CD8-positive, alpha-beta memory T cell (primary cell): Measurements from ENCODE around the gene CRMP1. TPM values are rescaled to one million over a fixed set of nuclear protein-coding genes. Genes with fewer than 3 reads are reported as not detected.
A peak's percentile ranks its signal among the peaks of the same experiment; 100 is the strongest.
"Not testable (repeated sequence)": the region's sequence is repeated elsewhere in the genome, so short reads cannot be mapped to it uniquely, and the experiment has no call there.

ENCODE experiments used
- CTCF ChIA-PET: fragments of 350-600 bp; sonication (Branson Sonifier 250); formaldehyde crosslinking; loops from one replicate; lab custom pipeline; 2021; ENCODE audit warnings: antibody characterized with exemption; lab: Charles Lee
- POLR2A ChIA-PET: fragments of 350-600 bp; sonication (Branson Sonifier 250); formaldehyde crosslinking; loops from one replicate; lab custom pipeline; 2021; ENCODE audit warnings: antibody characterized with exemption; lab: Charles Lee
- DNase-seq, 5 donors: peaks; one replicate each; pipeline versions ENCODE4 v3.0.0 to v3.0.0-alpha.2; 2020 to 2022; ENCODE audit warnings: mixed read lengths in 1 of 5
- H3K27ac ChIP-seq: one replicate; pipeline ENCODE4 v1.7.0; 2013; ENCODE audit warnings: low read depth, mild to moderate bottlenecking, low read length, moderate library complexity
- H3K27me3 ChIP-seq: 2 replicates; pipeline ENCODE4 v1.7.0; 2013; ENCODE audit warnings: low read length, mild to moderate bottlenecking; ENCODE audit not compliant: insufficient read depth, poor library complexity, severe bottlenecking
- H3K36me3 ChIP-seq: 2 replicates; pipeline ENCODE4 v1.7.0; 2013; ENCODE audit warnings: mild to moderate bottlenecking, low read length, moderate library complexity; ENCODE audit not compliant: insufficient read depth
- H3K4me1 ChIP-seq: 2 replicates; pipeline ENCODE4 v1.7.0; 2013; ENCODE audit warnings: mild to moderate bottlenecking, low read length, moderate library complexity; ENCODE audit not compliant: insufficient read depth
- H3K4me3 ChIP-seq: 2 replicates; pipeline ENCODE4 v1.7.0; 2013; ENCODE audit warnings: mild to moderate bottlenecking, low read length
- H3K9me3 ChIP-seq: 2 replicates; pipeline ENCODE4 v1.7.0; 2013; ENCODE audit warnings: mild to moderate bottlenecking, low read length
- H3K27ac Mint-ChIP-seq, 8 donors: one replicate each; pipeline ENCODE4 v1.8.0; 2020 to 2021; ENCODE audit warnings: mixed read lengths in 8 of 8, mild to moderate bottlenecking in 6 of 8, inconsistent platforms in 3 of 8, moderate library complexity in 3 of 8
- H3K27me3 Mint-ChIP-seq, 2 donors: one replicate each; pipeline ENCODE4 v1.8.0; 2020 to 2021; ENCODE audit warnings: mixed read lengths in 2 of 2, mild to moderate bottlenecking in 1 of 2, moderate library complexity in 1 of 2
- H3K36me3 Mint-ChIP-seq, 3 donors: one replicate each; pipeline ENCODE4 v1.8.0; 2020 to 2021; ENCODE audit warnings: mixed read lengths in 3 of 3, inconsistent platforms in 1 of 3, mild to moderate bottlenecking in 1 of 3
- H3K4me1 Mint-ChIP-seq, 3 donors: one replicate each; pipeline ENCODE4 v1.8.0; 2020 to 2021; ENCODE audit warnings: mixed read lengths in 3 of 3, inconsistent platforms in 1 of 3, mild to moderate bottlenecking in 1 of 3
- H3K4me3 Mint-ChIP-seq, 7 donors: one replicate each; pipeline ENCODE4 v1.8.0; 2020 to 2021; ENCODE audit warnings: mixed read lengths in 7 of 7, mild to moderate bottlenecking in 6 of 7, moderate library complexity in 4 of 7, inconsistent platforms in 2 of 7
- H3K9me3 Mint-ChIP-seq, 5 donors: one replicate each; pipeline ENCODE4 v1.8.0; 2020 to 2022; ENCODE audit warnings: mixed read lengths in 5 of 5, mild to moderate bottlenecking in 3 of 5, moderate library complexity in 2 of 5, inconsistent platforms in 1 of 5
- polyA plus RNA-seq: library from polyadenylated mRNA; unstranded; fragments of 300-500 nt; fragmentation: Illumina TruSeq; gene quantifications from one replicate; pipeline ENCODE4 v1.2.3, GENCODE V29; 2021
- total RNA-seq, 2 experiments: library from RNA; stranded (reverse); gene quantifications; one replicate each; pipeline ENCODE4 v1.2.3, GENCODE V29; 2021

CRMP1 gene
- total and polyA plus RNA-seq, 3 experiments from 2014 or later: 0.10 TPM; not detected in 2

- ChIA-PET CTCF (no interaction called here), POLR2A (no interaction called here)
- Histone ChIP-seq H3K27ac (no peak overlapping the region), H3K4me3 (no peak overlapping the region), H3K4me1 (no peaks in the 10 kb centered on the region), H3K36me3 (no peaks in the 10 kb centered on the region), H3K9me3 (no peaks in the 10 kb centered on the region), H3K27me3 (no peaks in the 10 kb centered on the region)
- peaks cover 4 to 5% of the 10 kb centered on the region in 2 donors for H3K27me3 Mint-ChIP-seq
- no peak overlapping the region for H3K27ac Mint-ChIP-seq
- no peak for DNase-seq
- peaks cover 0 to 4% (median 0%) of the 10 kb centered on the region in 5 donors for H3K9me3 Mint-ChIP-seq
- no peak overlapping the region for H3K4me3 Mint-ChIP-seq
- no peaks in the 10 kb centered on the region for H3K36me3 Mint-ChIP-seq
- no peaks in the 10 kb centered on the region for H3K4me1 Mint-ChIP-seq
Measured at GRCh38 chr4:5814421-5814820, 78.5 kb downstream of the CRMP1 start.

GRCh38 chr4:5813882-5814255 is 79.0 kb downstream of the CRMP1 start:
- POLR2A ChIA-PET: no interaction called here
- no peaks in the 10 kb centered on the region for H3K9me3 ChIP-seq
- Mint-ChIP-seq H3K27me3 (peaks cover 4 to 5% of the 10 kb centered on the region in 2 donors), H3K4me3 (no peak overlapping the region), H3K36me3 (no peaks in the 10 kb centered on the region), H3K27ac (no peak overlapping the region), H3K4me1 (no peaks in the 10 kb centered on the region), H3K9me3 (peaks cover 0 to 4% (median 0%) of the 10 kb centered on the region in 5 donors)
- H3K36me3 ChIP-seq: no peaks in the 10 kb centered on the region
- DNase-seq: no peak
- H3K27ac ChIP-seq: no peak overlapping the region
- CTCF ChIA-PET: no interaction called here
- H3K4me1 ChIP-seq: no peaks in the 10 kb centered on the region
- no peak overlapping the region for H3K4me3 ChIP-seq
- H3K27me3 ChIP-seq: no peaks in the 10 kb centered on the region

GRCh38 chr4:5812506-5813229 is 80.2 kb downstream of the CRMP1 start:
- Histone ChIP-seq H3K27me3 (no peaks in the 10 kb centered on the region), H3K4me3 (no peak overlapping the region), H3K4me1 (no peaks in the 10 kb centered on the region), H3K9me3 (no peaks in the 10 kb centered on the region), H3K27ac (no peak overlapping the region), H3K36me3 (no peaks in the 10 kb centered on the region)
- peaks cover 4 to 5% of the 10 kb centered on the region in 2 donors for H3K27me3 Mint-ChIP-seq
- H3K4me3 Mint-ChIP-seq: no peak overlapping the region
- ChIA-PET POLR2A (no interaction called here), CTCF (interaction anchor here (1.3 kb wide), 1 partner anchor 14 kb away, joined by 3 read pairs; no protein-coding TSS in a partner anchor)
- no peak for DNase-seq
- H3K9me3 Mint-ChIP-seq: peaks cover 0 to 4% (median 0%) of the 10 kb centered on the region in 5 donors
- H3K36me3 Mint-ChIP-seq: no peaks in the 10 kb centered on the region
- H3K27ac Mint-ChIP-seq: no peak overlapping the region
- no peaks in the 10 kb centered on the region for H3K4me1 Mint-ChIP-seq

GRCh38 chr4:5812057-5812456 is 80.8 kb downstream of the CRMP1 start:
- H3K27me3 Mint-ChIP-seq, DNase-seq, H3K27me3 ChIP-seq, H3K9me3 Mint-ChIP-seq, H3K27ac ChIP-seq, POLR2A ChIA-PET, H3K36me3 ChIP-seq, H3K4me1 Mint-ChIP-seq, H3K4me3 Mint-ChIP-seq, H3K36me3 Mint-ChIP-seq, H3K4me1 ChIP-seq, H3K4me3 ChIP-seq, H3K9me3 ChIP-seq: not testable (repeated sequence)
- CTCF ChIA-PET: interaction anchor here (1.3 kb wide), 1 partner anchor 14 kb away, joined by 3 read pairs; no protein-coding TSS in a partner anchor
- peak overlapping the region in 1 of 8 donors; percentile 74 for H3K27ac Mint-ChIP-seq

DNA sequence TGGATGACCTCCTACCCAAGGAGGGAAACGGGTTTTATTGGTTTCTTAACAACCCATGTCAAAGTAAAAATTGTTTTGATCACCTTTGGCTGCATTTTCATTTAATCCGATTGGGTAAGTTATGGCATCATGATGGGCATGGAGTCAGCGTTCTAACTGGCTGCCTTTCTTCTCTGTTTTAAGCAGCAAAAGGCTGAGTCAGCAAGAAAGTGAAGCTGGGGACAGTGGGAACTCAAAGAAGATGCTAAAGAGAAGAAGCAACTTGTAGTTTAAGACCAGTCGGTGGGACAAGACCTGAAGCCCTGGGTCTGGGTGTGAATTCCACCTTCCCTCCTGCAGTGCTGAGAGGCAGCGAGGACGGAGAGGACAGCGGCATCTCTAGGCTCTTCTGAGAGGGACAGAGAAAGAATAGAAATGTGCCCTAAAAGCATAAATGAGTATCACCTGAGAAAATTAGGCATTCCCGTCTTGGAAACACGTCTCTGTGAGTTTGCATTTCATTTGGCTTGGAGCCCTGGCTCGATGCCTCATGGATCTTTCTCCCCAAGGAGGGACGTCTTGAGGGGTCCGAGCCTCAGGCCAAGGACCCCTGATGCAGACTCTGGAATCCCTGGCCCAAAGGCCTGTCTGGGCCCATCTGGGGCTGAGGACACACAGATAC is 82.0 kb downstream of the CRMP1 start:
- Mint-ChIP-seq H3K9me3 (peaks cover 0 to 4% (median 0%) of the 10 kb centered on the region in 5 donors), H3K4me1 (no peaks in the 10 kb centered on the region), H3K4me3 (no peak overlapping the region), H3K27me3 (peaks cover 4 to 5% of the 10 kb centered on the region in 2 donors), H3K36me3 (no peaks in the 10 kb centered on the region), H3K27ac (peak overlapping the region in 1 of 8 donors; percentile 24)
- Histone ChIP-seq H3K27me3 (no peaks in the 10 kb centered on the region), H3K9me3 (no peaks in the 10 kb centered on the region), H3K36me3 (no peaks in the 10 kb centered on the region), H3K27ac (no peak overlapping the region), H3K4me1 (no peaks in the 10 kb centered on the region), H3K4me3 (no peak overlapping the region)
- CTCF ChIA-PET: no interaction called here
- DNase-seq: no peak
- POLR2A ChIA-PET: no interaction called here

DNA sequence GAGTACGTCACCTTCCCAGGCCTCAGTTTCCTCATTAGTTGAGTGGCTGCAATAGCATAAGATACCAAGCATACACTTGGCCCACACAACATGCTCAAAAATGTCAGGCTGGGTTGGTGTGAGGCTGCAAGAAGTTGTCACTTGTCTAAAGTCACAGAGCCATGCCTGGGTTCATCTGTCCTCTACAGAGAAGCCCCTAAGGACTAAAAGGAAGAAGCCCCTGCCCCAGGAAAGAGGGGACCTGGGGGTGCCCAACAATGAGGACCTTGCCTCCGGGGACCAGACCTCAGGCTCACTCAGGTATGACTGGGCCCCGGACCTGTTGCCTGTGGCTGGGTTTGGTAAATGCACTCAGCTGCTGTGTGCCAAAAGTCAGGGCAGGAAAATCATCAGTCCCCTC is 82.7 kb downstream of the CRMP1 start:
- Mint-ChIP-seq H3K36me3 (no peaks in the 10 kb centered on the region), H3K27ac (no peak overlapping the region), H3K27me3 (peaks cover 2 to 5% of the 10 kb centered on the region in 2 donors), H3K9me3 (peaks cover 0 to 4% (median 0%) of the 10 kb centered on the region in 5 donors), H3K4me3 (no peak overlapping the region), H3K4me1 (no peaks in the 10 kb centered on the region)
- H3K27ac ChIP-seq: no peak overlapping the region
- ChIA-PET POLR2A (no interaction called here), CTCF (no interaction called here)
- no peak for DNase-seq
- H3K27me3 ChIP-seq: no peaks in the 10 kb centered on the region
- no peaks in the 10 kb centered on the region for H3K36me3 ChIP-seq
- no peak overlapping the region for H3K4me3 ChIP-seq
- no peaks in the 10 kb centered on the region for H3K9me3 ChIP-seq
- H3K4me1 ChIP-seq: no peaks in the 10 kb centered on the region

DNA sequence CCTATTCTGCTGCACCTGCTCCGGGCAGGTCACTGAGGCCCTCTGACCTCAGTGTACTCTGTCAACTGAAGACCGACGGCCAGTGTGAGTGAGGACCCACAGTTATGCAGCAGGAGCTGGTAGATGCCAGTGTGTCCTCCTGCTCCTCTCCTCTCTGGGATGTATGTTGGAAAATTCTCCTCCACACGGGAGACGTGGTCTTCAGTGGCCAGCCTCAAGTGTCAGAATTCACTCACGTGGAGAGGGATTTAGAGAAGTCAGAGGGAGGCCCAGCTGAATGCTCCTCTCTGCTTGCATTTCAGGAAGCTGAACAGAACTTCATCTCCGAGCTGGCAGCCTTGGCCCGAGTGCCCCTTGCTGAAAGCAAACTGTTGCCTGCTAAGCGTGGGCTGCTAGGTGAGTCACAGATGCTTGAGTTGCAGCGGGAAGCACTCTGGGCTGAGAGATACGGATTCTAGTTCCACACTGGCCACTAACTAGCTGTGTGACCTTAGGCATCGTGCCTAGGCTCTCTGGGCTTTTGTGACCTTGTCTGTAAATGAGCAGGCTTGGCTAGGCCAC is 83.6 kb downstream of the CRMP1 start:
- ChIA-PET POLR2A (no interaction called here), CTCF (no interaction called here)
- Histone ChIP-seq H3K27me3 (no peaks in the 10 kb centered on the region), H3K9me3 (no peaks in the 10 kb centered on the region), H3K4me3 (no peak overlapping the region), H3K36me3 (no peaks in the 10 kb centered on the region), H3K27ac (no peak overlapping the region), H3K4me1 (no peaks in the 10 kb centered on the region)
- Mint-ChIP-seq H3K4me1 (no peaks in the 10 kb centered on the region), H3K4me3 (no peak overlapping the region), H3K27me3 (peaks cover 0 to 4% of the 10 kb centered on the region in 2 donors), H3K36me3 (no peaks in the 10 kb centered on the region), H3K27ac (no peak overlapping the region), H3K9me3 (peaks cover 0 to 4% (median 0%) of the 10 kb centered on the region in 5 donors)
- peak in 1 of 5 donors; percentile 5 for DNase-seq

GRCh38 chr4:5808081-5808741 is 84.7 kb downstream of the CRMP1 start:
- no peak overlapping the region for H3K27ac ChIP-seq
- H3K4me3 ChIP-seq: no peak overlapping the region
- Mint-ChIP-seq H3K4me1 (no peaks in the 10 kb centered on the region), H3K4me3 (no peak overlapping the region), H3K27me3 (peaks cover 0 to 5% of the 10 kb centered on the region in 2 donors), H3K27ac (no peak overlapping the region), H3K36me3 (no peaks in the 10 kb centered on the region), H3K9me3 (peaks cover 0 to 4% (median 0%) of the 10 kb centered on the region in 5 donors)
- H3K27me3 ChIP-seq: no peaks in the 10 kb centered on the region
- no peaks in the 10 kb centered on the region for H3K36me3 ChIP-seq
- no peaks in the 10 kb centered on the region for H3K4me1 ChIP-seq
- H3K9me3 ChIP-seq: no peaks in the 10 kb centered on the region
- peak in 1 of 5 donors; percentile 13 for DNase-seq
- ChIA-PET CTCF (no interaction called here), POLR2A (no interaction called here)
